ENCODE data around the gene CENPN. TPM values are rescaled to one million over a fixed set of nuclear protein-coding genes. Genes with fewer than 3 reads are reported as not detected.

CENPN gene
- polyA plus RNA-seq, 3 donors: 2.5 to 4.9 (median 4.4) TPM

DNA sequence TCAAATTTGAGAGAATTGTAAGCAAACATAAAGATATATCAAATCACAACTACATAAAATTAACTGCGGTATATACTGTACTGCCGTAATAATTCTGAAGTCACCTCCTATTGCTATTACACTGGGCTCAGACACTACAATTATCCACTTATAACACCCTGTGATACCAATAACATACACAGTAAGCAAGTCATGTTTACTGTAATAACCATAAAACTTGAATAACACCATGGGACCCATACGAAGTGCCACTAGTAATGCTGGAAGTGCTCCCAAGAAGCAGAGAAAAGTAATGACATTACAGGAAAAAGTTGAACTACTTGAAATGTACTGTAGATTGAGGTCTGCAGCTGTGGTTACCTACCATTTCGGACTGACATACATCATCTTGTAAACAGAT lies 24.4 kb upstream of the CENPN start:
- Mint-ChIP-seq H3K36me3 (peaks cover 48 to 49% of the 10 kb centered on the region in 2 donors), H3K9me3 (peaks cover 0 to 2% (median 0%) of the 10 kb centered on the region in 7 donors), H3K4me1 (peaks cover 3% of the 10 kb centered on the region), H3K27me3 (ENCODE audit: low read depth in 3 of 3) (peaks cover 0 to 2% (median 0%) of the 10 kb centered on the region in 3 donors), H3K4me3 (no peak overlapping the region), H3K27ac (no peak overlapping the region)
- peaks cover 3% of the 10 kb centered on the region for H3K79me2 ChIP-seq (ENCODE audit: insufficient read depth, low read length)
- H4K20me1 ChIP-seq (ENCODE audit: insufficient read depth, low read length): no peaks in the 10 kb centered on the region
- TF ChIP-seq, protein P1, sequence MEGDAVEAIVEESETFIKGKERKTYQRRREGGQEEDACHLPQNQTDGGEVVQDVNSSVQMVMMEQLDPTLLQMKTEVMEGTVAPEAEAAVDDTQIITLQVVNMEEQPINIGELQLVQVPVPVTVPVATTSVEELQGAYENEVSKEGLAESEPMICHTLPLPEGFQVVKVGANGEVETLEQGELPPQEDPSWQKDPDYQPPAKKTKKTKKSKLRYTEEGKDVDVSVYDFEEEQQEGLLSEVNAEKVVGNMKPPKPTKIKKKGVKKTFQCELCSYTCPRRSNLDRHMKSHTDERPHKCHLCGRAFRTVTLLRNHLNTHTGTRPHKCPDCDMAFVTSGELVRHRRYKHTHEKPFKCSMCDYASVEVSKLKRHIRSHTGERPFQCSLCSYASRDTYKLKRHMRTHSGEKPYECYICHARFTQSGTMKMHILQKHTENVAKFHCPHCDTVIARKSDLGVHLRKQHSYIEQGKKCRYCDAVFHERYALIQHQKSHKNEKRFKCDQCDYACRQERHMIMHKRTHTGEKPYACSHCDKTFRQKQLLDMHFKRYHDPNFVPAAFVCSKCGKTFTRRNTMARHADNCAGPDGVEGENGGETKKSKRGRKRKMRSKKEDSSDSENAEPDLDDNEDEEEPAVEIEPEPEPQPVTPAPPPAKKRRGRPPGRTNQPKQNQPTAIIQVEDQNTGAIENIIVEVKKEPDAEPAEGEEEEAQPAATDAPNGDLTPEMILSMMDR (IDR thresholded peaks at IDR 0.05): no peak
- H3K27ac ChIP-seq (ENCODE audit: low read depth in 1 of 2, low read length in 2 of 2): no peak overlapping the region
- no peaks in the 10 kb centered on the region for H3K27me3 ChIP-seq (ENCODE audit: control insufficient read depth in 2 of 2, insufficient read depth in 2 of 2, low read length in 2 of 2)
- no peaks in the 10 kb centered on the region for H3K9me3 ChIP-seq (replicated peaks in 1 of 2; ENCODE audit: control insufficient read depth in 1 of 2, insufficient read depth in 1 of 2, low read length in 2 of 2)
- intact Hi-C loops (cut with micrococcal nuclease): no loop called here
- H2AFZ ChIP-seq (ENCODE audit: insufficient read depth, low read depth, low read length, poor library complexity, severe bottlenecking): no peak overlapping the region
- no peak for DNase-seq
- no peak overlapping the region for H3K9ac ChIP-seq (ENCODE audit: insufficient read depth, low read length, poor library complexity, severe bottlenecking)
- no peaks in the 10 kb centered on the region for H3K4me1 ChIP-seq (ENCODE audit: control insufficient read depth in 1 of 2, insufficient read depth in 2 of 2, low read length in 2 of 2)
- WGBS (ENCODE audit: insufficient coverage): no CpG with 5 or more reads among the region's 4 CpGs
- H3K4me3 ChIP-seq (replicated peaks in 1 of 3; ENCODE audit: low read depth in 2 of 3, low read length in 3 of 3): no peak overlapping the region
- H3K36me3 ChIP-seq (replicated peaks in 1 of 2; ENCODE audit: control insufficient read depth in 1 of 2, insufficient read depth in 2 of 2, low read length in 2 of 2): peaks cover 21 to 49% of the 10 kb centered on the region in 2 donors
- no peak overlapping the region for H3K4me2 ChIP-seq (replicated peaks; ENCODE audit: extremely low read depth, low read length, poor library complexity, severe bottlenecking)

- Histone ChIP-seq H3K4me3 (replicated peaks in 1 of 3; ENCODE audit: low read depth in 2 of 3, low read length in 3 of 3) (no peak overlapping the region), H4K20me1 (ENCODE audit: insufficient read depth, low read length) (no peaks in the 10 kb centered on the region), H3K27me3 (ENCODE audit: control insufficient read depth in 2 of 2, insufficient read depth in 2 of 2, low read length in 2 of 2) (no peaks in the 10 kb centered on the region), H3K9me3 (replicated peaks in 1 of 2; ENCODE audit: control insufficient read depth in 1 of 2, insufficient read depth in 1 of 2, low read length in 2 of 2) (no peaks in the 10 kb centered on the region), H3K4me2 (replicated peaks; ENCODE audit: extremely low read depth, low read length, poor library complexity, severe bottlenecking) (no peak overlapping the region), H3K4me1 (ENCODE audit: control insufficient read depth in 1 of 2, insufficient read depth in 2 of 2, low read length in 2 of 2) (no peaks in the 10 kb centered on the region), H3K79me2 (ENCODE audit: insufficient read depth, low read length) (peaks cover 8% of the 10 kb centered on the region), H2AFZ (ENCODE audit: insufficient read depth, low read depth, low read length, poor library complexity, severe bottlenecking) (no peak overlapping the region), H3K9ac (ENCODE audit: insufficient read depth, low read length, poor library complexity, severe bottlenecking) (no peak overlapping the region), H3K36me3 (replicated peaks in 1 of 2; ENCODE audit: control insufficient read depth in 1 of 2, insufficient read depth in 2 of 2, low read length in 2 of 2) (peaks cover 14 to 35% of the 10 kb centered on the region in 2 donors), H3K27ac (ENCODE audit: low read depth in 1 of 2, low read length in 2 of 2) (no peak overlapping the region)
- 100% methylated on average over 2 of the region's 6 CpGs for WGBS (ENCODE audit: insufficient coverage)
- intact Hi-C loops (cut with micrococcal nuclease): no loop called here
- peaks cover 3% of the 10 kb centered on the region for H3K4me1 Mint-ChIP-seq
- H3K27me3 Mint-ChIP-seq (ENCODE audit: low read depth in 3 of 3): no peaks in the 10 kb centered on the region
- H3K27ac Mint-ChIP-seq: no peak overlapping the region
- TF ChIP-seq, protein P1 (IDR thresholded peaks at IDR 0.05): no peak
- peaks cover 34 to 44% of the 10 kb centered on the region in 2 donors for H3K36me3 Mint-ChIP-seq
- H3K9me3 Mint-ChIP-seq: peaks cover 0 to 2% (median 0%) of the 10 kb centered on the region in 7 donors
- no peak for DNase-seq
- H3K4me3 Mint-ChIP-seq: no peak overlapping the region
Measured at GRCh38 chr16:80984124-80984892, 22.7 kb upstream of the CENPN start.

All from CD14-positive monocyte (primary cell).